D341Med (cell line): ENCODE data around the gene CAMK2D.
"Not testable (repeated sequence)": the region's sequence is repeated elsewhere in the genome, so short reads cannot be mapped to it uniquely, and the experiment has no call there.

ENCODE experiments used
- DNase-seq: peaks from one replicate; pipeline ENCODE4 v3.0.0; 2012; ENCODE audit warnings: low spot score

The CAMK2D gene

GRCh38 chr4:113730467-113731216 lies 30.9 kb downstream of the CAMK2D start:
- DNase-seq, result no peak

GRCh38 chr4:113727802-113728201 lies 33.7 kb downstream of the CAMK2D start:
- no peak for DNase-seq

- no peak for DNase-seq
Measured at GRCh38 chr4:113725963-113726362, 35.6 kb downstream of the CAMK2D start.

GRCh38 chr4:113718252-113718651 lies 43.3 kb downstream of the CAMK2D start:
- DNase-seq, result no peak

GRCh38 chr4:113711883-113712662 lies 49.5 kb downstream of the CAMK2D start:
- no peak for DNase-seq

GRCh38 chr4:113708250-113708649 lies 53.3 kb downstream of the CAMK2D start:
- DNase-seq, result no peak

GRCh38 chr4:113707048-113707447 lies 54.5 kb downstream of the CAMK2D start:
- DNase-seq, result no peak

GRCh38 chr4:113705097-113705496 lies 56.4 kb downstream of the CAMK2D start:
- DNase-seq, result not testable (repeated sequence)

- DNase-seq, result not testable (repeated sequence)
Measured at GRCh38 chr4:113702596-113702995, 58.9 kb downstream of the CAMK2D start.

GRCh38 chr4:113701169-113701568 lies 60.4 kb downstream of the CAMK2D start:
- DNase-seq, result no peak

GRCh38 chr4:113700602-113701150 lies 60.9 kb downstream of the CAMK2D start:
- DNase-seq, result no peak

- no peak for DNase-seq
Measured at GRCh38 chr4:113699772-113700171, 61.8 kb downstream of the CAMK2D start.

GRCh38 chr4:113697429-113697828 lies 64.1 kb downstream of the CAMK2D start:
- DNase-seq, result no peak

GRCh38 chr4:113695328-113696169 lies 66.0 kb downstream of the CAMK2D start:
- no peak for DNase-seq

- no peak for DNase-seq
Measured at GRCh38 chr4:113694008-113694407, 67.5 kb downstream of the CAMK2D start.

GRCh38 chr4:113692809-113693411 lies 68.6 kb downstream of the CAMK2D start:
- DNase-seq, result no peak

- DNase-seq, result no peak
Measured at GRCh38 chr4:113691676-113692075, 69.9 kb downstream of the CAMK2D start.

GRCh38 chr4:113689394-113689793 lies 72.1 kb downstream of the CAMK2D start:
- no peak for DNase-seq

GRCh38 chr4:113687067-113687718 lies 74.3 kb downstream of the CAMK2D start:
- no peak for DNase-seq

- not testable (repeated sequence) for DNase-seq
Measured at GRCh38 chr4:113685157-113685556, 76.4 kb downstream of the CAMK2D start.

GRCh38 chr4:113684534-113685091 lies 76.9 kb downstream of the CAMK2D start:
- DNase-seq, result peak; percentile 39
